GM19397 (cell line): ENCODE results near the gene PRKCA.
"Not testable (repeated sequence)": the region's sequence is repeated elsewhere in the genome, so short reads cannot be mapped to it uniquely, and the experiment has no call there.

Source experiments
- ATAC-seq: cut with Tn5 transposase; IDR thresholded peaks from one replicate; pipeline ENCODE4 v1.9.1; 2021; ENCODE audit warnings: mild to moderate bottlenecking, moderate library complexity; ENCODE audit not compliant: unreplicated experiment

PRKCA gene

GRCh38 chr17:66287911-66288310 lies 14.5 kb upstream of the PRKCA start:
- ATAC-seq = no peak

GRCh38 chr17:66290101-66290722 lies 12.2 kb upstream of the PRKCA start:
- ATAC-seq = no peak

DNA sequence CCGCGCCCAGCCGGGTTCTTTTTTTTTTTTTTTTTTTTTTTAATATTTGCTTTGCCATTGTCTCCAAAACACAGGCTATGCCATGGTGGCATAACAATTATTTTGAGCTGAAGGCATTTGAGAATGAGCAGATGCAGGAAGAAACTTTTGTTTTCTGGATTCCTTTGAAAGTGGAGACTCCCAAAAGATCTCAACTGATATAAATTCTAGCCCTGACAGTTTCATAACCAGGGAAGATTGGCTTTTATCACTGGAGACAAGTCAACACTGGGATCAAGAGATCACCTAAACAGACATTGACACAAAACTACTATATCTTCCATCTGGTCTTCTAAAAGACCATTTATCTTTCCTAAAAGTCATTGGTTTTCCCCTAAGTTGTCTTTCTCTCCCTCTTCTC lies 10.1 kb upstream of the PRKCA start:
- ATAC-seq = no peak

GRCh38 chr17:66296289-66296725 lies 6.1 kb upstream of the PRKCA start:
- no peak for ATAC-seq

DNA sequence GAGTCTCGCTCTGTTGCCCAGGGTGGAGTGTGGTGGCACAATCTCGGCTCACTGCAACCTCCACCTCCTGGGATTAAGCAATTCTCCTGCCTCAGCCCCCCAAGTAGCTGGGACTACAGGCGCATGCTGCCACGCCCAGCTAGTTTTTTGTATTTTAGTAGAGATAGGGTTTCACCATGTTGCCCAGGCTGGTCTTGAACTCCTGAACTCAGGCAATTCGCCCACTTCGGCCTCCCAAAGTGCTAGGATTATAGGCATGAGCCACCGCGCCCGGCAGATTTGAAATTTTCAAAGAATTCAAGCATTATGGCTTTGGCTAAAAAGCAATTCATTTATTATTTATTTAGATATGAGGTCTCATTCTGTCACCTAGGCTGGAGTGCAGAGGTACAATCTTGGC lies 5.0 kb upstream of the PRKCA start:
- not testable (repeated sequence) for ATAC-seq

- no peak for ATAC-seq
These were observed 2.7 kb upstream of the PRKCA start for GRCh38 chr17:66299711-66300110.

DNA sequence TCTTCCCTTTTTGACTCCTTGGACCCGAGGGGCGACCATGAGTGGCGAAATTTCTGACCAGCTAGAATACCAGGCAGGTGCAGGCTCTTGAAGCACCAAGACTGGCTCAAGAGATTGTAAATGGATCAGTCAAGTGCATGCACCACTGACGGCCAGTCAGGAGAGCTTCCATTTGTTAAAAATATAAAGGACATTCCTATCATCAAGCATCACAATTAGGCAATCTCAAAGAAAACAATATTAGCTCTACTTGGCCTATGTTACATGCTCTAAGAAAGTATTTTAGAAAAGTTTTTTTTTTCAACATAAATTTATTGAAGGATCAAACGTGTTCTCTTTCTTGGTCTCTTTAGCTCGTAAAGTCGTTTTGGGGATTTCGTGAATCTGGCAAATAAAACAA lies 1.5 kb upstream of the PRKCA start:
- no peak for ATAC-seq

GRCh38 chr17:66301367-66301863 lies 998 bp upstream of the PRKCA start:
- ATAC-seq = no peak

- ATAC-seq = peak; percentile 26
These were observed 581 bp downstream of the PRKCA start for GRCh38 chr17:66302761-66303626.

GRCh38 chr17:66304304-66305174 lies 2.1 kb downstream of the PRKCA start:
- no peak for ATAC-seq

GRCh38 chr17:66306446-66306845 lies 4.0 kb downstream of the PRKCA start:
- ATAC-seq = no peak

- ATAC-seq = no peak
These were observed 4.8 kb downstream of the PRKCA start for GRCh38 chr17:66307257-66307656.

- no peak for ATAC-seq
These were observed 6.4 kb downstream of the PRKCA start for GRCh38 chr17:66308856-66309255.

DNA sequence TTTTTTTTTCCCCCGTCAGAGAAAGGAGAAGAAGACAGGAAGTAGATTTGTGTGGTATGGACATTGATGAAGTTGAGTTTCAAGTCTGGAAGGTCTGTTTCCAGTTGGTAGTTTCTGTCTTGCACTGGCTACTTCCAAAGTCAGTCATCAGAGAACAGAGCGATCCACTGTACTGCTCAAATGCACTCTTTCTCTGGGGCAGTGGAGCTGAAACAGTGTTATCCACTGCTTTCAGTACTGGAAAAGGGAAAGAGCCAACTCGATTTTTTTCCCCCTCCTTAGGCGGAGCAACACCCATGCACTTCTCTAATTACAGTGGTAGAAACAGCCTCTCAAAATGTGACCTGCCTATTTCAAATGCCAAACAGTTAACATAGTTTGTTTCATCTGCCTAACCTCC lies 7.4 kb downstream of the PRKCA start:
- ATAC-seq = no peak

- ATAC-seq = no peak
These were observed 8.2 kb downstream of the PRKCA start for GRCh38 chr17:66310528-66311148.

DNA sequence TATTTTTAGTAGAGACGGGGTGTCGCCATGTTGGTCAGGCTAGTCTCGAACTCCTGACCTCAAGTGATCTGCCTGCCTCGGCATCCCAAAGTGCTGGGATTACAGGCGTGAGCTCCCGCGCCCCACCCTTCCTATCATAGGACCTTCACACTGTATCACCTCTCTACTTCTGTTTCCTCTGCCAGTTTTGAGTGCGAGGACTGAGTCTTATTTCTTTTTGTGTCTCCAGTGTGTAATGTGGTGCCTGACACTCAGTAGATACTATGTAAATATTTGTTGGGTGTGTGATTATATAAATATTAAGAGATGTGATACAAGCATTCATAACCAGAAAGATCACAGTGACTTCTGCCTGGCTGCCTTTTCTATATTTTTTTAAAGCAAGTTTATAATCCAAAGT lies 10.5 kb downstream of the PRKCA start:
- no peak for ATAC-seq

DNA sequence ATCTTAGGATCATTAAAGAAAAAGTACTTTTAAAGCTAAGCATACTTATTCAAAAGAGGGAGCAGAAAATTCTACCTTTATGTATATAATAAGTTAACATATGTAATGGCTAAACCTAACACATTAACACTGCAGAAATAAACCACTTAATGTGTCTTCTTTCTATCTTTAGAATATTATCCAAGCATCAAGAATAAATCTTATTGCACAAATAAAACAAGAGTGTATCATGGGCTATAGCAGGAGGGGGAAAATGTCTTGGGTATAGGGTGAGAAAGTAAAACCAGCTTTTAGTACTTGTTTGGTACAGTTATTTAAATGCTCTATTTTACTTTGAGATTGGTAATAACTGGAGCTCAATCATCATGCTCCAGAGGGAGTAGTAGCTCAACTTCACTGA lies 10.9 kb downstream of the PRKCA start:
- ATAC-seq = no peak

DNA sequence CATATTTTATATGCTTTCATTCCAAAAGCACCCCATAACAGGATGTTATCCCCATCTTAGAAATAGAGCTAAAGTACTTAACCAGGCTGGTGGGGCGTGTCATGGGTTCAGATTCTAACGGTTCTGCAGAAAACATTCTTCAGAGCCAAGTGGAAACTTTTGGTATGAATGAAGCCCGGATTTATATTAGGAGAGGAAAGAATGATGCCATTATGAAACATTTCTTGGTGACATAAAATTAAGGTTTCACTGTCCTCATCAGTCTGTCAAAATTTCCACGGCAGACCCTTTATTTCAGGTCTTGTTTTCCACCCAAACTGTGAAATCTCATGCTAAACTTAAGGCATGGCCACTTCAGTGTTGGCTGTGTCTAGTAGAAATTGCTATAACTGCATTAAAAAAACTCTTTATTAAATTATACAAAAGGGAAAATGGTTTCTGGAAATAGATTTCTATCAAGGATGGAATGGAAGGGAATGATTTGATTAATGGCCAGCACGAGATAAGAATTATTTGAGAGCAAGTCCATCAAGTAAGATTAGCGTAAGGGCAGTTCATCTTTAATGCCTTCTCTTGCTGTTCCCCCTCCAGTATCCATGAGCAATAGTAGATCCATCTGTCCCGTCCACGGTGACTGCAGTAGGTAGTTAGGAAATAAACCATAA lies 11.7 kb downstream of the PRKCA start:
- ATAC-seq = no peak

- ATAC-seq = no peak
These were observed 15.2 kb downstream of the PRKCA start for GRCh38 chr17:66317629-66318028.

GRCh38 chr17:66319226-66319625 lies 16.8 kb downstream of the PRKCA start:
- ATAC-seq = no peak
